Measurements from ENCODE around the gene NR5A1.

Gene NR5A1

GRCh38 chr9:124513376-124513994 lies 6.3 kb upstream of the NR5A1 start:
- DNase-seq = no peak

DNA sequence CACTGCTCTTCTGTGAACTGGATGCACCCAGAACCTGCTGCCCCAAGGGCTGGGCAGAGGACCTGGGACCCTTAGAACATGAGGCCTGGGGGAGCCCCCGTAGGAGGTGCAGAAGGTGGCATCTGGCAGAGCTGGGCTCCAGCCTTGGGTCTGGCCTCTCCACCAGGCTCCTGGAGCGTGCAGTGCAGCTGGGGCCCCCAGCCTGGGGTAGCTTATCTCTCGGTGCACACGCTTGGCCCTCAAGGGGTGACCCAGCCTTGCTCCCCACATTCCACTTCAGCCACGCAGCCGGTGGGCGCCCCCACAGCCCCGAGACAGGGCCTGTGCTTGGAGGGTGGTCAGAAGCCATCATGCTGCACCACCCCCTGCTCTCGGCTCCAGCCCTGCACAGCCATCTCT lies 5.6 kb upstream of the NR5A1 start:
- DNase-seq = no peak

DNA sequence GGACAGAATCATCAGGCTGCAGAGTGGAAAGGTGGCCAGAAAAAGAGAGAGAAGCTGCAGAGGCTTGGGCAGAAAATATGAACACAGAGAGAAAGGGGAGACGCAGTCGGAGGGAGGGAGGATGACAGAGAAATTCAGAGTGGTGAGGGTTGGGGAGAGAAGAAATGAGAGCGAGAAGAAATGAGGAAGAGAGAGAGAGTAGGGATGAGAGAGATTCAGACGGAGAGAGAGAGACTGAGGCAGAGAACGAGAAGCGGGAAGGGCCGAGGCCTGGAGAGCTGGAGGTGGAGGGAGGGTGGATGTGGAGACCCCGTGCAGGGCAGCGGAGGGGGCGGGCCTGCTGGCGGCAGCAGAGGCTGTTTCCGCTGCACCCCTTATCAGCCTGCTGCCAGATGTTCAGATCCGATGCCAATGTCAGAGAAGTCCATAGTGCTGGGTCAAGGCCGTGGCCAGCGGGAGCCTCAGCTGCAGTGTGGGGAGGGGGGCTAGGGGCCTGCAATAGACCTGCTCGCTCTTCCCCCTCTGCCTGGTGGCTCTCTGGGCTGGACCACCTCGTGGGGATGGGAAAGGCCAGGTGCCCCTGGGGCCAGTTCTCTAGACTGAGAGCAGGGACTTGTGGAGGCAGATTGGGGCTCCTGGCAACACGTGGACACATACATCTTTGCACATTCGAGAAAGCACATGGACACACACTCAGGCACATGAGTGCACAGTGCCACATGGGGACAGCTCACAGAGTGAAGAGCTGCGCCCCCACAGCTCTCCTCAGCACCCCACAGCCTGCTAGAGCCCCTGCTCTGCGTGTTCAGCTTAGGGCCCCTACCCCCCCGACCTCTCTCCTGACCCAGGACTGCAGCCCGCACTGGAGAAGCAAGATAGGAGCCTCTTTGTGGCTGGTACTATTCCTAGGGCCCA lies 4.9 kb upstream of the NR5A1 start:
- DNase-seq = no peak

DNA sequence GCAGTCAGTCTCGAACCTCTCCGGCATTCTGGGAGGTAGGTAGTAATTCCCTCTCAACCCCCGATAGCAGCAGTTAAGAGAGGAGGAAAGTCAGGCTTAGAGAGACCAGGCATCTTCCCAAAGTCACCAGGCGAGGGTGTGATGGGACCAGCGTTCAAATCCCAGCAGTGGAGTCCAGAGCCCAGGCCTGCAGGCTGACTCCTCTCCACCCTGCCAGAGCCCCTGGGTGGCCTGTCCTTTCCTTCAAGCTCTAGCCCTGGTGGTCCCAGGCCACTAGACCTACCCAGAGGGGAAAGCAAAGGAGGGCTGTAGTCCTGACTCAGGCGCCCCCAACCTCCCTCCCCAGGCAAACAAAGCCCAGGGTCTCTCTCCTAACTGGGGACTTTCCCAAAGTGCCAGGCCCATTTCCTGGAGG lies 4.2 kb upstream of the NR5A1 start:
- DNase-seq = no peak

- DNase-seq = no peak
These were observed 3.6 kb upstream of the NR5A1 start for GRCh38 chr9:124510650-124511425.

DNA sequence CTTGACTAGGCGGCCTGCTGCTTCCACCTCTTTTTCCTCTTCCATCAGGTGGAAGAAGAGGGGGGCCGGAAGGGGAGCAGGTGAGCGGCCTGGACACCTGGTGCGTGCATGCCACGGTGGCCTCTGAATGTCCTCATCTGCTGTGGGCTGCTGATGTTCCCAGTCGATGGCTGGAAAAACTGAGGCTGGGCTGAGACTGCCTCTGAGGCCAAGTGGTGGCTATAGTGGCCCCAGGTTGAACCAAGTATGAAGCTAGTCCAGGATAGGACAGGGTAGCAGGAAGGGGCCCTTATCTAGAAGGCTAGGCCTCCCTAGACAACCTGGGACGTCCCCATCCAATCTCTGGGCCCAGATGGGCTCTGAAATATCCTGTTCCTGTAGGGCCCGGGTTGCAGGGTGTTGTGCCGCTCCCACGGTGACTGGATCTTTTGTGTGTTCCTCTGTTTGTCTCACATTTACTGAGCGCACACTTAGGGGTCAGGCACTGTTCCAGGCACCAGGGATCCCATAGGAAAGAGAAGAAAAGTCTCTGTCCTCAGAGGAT lies 753 bp upstream of the NR5A1 start:
- DNase-seq = no peak

- DNase-seq = no peak
These were observed 766 bp downstream of the NR5A1 start for GRCh38 chr9:124506433-124506832.

DNA sequence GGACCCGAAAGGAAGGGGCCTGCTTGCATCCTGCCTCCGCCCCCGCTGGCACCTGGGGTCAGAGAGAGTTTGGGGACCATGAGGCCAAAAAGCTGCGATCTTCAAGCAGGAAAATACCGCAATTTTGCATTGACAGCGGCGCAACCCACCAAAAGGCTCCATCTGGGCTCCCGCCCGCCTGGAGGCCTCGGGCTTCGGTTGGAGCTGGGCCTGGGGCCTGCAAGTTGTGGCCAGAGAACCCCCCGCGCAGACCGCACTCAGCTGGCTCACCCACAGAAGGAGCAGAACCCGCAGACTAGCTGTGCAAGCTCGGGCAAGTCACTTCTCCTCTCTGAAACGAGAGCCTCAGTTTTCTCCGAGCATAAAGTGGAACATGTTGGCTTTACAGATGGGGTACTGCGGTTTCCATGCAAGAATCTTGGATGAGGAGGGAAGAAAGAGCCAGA lies 1.3 kb downstream of the NR5A1 start:
- DNase-seq = no peak

DNA sequence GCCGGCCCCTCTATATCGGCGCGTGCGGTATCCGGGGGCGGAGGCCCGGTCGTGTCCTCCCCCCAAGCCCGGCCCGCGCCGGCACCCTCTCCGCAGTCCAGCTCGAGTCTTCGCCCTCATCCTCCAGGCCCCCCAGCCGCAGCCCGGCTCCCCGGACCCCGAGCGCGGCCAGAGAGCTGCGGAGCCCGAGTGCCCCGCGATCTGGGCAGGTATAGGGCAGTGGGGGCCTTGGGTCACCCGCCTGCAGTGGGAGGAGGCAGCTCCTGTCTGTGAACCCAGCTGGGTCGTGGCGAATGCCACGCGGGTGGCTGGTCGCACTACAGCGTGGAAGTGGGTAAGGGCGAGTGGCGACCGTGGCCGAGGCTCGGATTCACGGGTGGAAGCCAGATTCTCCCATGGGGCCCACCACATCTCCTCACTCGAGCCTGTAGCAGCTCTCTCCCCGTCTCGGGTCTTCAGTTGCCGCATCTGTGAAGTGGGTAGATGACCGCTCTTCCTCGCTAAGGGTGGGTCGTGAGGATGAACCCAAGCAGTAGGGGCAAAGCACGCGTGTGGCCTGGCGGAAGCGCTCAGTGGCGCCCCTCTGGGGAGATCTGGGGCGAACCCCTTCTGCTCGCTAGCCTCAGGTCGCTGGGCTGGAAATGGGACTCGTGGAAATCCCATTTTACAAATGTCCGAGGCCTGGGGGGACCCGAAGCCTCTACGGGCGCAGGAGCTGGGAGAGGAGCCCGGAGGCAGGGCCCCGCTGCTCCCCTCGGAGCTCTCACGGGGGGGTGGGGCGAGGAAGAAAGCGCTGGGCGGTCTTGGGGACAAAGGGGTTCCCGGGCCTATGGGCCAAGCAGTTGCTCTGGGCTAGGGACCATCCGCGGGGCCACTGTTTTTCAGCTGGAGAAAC lies 1.9 kb downstream of the NR5A1 start:
- no peak for DNase-seq

DNA sequence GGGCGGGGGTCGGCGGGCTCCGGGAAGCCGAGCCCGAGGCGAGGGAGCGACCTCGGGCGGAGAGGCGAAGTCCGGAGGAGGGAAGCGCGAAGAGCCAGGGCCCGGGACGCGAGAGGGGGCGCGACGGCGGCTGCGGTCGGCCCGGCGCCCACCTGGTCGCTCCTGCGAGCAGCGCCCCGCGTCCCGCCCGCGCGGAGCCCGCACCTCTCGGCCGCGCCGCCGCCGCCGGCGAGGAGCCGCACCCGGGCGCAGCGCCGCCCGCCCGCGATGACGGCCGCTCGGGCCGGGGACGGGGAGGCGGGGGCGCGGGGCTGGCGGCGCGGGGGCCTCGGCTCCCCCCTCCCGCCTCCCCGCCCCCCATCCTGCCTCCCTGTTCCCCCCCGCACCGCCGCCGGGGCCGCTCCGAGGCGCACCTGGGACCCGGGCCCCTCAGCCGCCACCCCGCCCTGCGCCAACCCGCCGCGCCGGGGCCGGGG lies 2.6 kb downstream of the NR5A1 start:
- DNase-seq = no peak

- DNase-seq = no peak
These were observed 3.3 kb downstream of the NR5A1 start for GRCh38 chr9:124503713-124504529.

DNA sequence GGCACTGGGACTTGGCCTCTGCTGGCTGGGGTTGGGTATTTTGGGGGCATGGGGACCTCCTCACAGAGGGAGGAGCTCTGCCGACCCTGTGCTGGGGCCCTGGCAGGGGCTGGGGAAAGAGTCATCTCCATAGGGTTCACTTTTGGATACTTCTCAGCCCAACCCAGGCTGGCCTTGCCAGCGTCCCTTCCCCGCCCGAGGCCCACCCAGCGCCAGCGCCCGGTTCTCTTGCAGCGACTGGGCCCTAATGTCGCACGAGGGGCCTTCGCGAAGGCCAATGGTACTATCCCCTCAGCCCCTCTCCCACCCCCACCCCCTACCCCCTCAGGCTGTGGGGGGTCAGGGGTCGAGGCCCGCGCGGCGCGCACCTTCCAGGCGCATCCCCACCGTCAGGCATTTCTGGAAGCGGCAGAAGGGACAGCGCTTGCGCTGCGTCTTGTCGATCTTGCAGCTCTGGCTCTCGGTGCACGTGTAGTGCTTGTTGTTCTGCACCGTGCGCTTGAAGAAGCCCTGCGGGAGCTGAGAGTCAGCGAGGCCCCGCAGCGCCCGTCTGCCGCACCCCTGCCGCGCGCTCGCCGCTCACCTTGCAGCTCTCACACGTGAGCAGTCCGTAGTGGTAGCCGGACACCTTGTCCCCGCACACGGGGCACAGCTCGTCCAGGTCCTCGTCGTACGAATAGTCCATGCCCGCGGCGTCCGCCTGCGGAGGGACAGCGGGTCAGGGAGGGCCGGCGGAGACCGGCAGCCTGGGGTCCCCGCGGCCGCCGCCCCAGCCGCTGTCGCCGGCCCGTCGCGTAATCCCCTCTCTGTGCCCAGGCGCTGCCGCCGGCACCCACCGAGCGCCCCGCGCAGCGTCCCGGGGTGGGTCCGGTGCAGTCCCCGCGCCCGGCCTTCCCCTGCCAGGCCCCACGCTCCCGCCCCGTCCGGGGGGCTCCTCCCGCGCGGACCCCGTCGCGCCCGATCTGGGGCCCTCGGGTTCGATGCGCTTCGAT lies 4.2 kb downstream of the NR5A1 start:
- DNase-seq = no peak

DNA sequence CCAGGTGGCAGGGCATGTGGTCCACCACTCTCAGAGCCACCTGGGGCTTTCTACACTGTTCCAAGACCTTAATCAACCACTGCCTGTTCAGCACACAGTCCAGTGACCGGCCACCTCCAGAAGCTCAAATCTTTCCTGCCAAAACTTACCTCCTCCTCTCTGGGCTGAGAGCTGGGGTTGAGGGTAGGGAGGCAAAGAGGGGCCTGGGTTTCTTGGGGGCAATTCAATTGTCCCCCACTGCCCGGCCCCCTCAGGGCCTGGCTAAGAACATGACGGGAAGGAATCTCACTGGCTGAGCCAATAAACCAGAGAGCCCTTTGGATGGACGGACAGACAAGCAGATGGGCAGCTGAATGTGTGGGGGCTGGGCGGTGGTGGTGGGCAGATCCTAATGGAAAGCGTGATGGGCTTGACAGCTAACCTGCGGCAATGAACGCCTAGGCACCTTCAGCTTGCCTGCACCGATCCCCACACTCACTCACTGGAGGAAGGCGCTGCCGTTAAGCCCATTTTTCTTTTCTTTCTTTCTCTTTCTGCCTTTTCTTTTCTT lies 5.4 kb downstream of the NR5A1 start:
- DNase-seq = no peak

- DNase-seq = no peak
These were observed 6.2 kb downstream of the NR5A1 start for GRCh38 chr9:124500796-124501611.

DNA sequence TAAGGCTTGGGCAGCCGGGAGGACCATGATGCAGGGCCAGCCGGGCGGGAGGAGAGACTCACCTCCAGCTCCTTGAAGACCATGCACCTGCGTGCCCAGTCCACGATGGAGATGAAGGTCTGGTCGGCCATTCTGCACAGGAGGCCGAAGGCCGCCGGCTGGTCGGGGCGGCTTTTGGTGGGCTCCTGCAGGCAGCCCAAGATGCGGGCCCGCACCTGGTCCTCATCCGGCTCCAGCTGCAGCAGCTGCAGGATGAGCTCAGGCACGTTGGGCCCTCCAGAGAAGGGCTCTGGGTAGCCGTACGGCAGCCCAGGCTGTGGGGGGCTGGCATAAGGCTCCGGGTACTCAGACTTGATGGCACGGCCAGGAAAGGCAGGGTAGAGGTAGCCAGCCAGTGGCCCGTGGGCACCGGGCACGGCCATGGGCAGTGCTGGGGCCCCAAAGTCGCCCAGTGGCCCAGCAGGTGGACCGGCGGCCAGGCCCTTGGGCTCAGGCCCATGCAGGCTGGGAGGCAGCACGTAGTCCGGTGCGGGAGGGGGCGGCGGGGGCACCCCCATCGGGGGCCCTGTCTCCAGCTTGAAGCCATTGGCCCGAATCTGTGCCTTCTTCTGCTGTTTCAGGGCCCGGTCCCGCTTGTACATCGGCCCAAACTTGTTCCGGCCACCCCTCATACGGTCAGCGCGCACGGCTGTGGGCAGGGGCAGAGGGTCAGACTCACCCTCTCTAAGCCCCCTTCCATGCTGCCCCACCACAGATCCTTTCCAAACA lies 7.0 kb downstream of the NR5A1 start:
- DNase-seq = no peak

DNA sequence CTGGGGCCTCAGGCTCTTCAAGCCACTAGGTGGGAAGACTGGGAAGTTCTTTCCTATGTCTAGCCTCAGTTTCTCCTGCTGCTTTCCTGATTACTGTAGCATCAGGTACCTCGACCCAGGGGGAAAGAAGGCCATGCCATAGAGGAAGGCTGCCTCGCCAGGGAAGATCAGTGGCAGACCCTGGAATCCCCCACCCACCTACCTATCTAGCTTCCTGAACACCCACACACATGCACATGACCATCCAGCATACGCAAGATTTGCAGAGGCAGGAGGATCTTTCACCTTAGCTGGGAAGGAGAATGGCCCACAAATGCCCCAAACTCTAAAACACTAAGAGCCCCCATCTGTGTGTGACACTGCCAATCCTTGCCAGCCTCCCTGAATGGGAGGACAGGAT lies 8.0 kb downstream of the NR5A1 start:
- DNase-seq = no peak

DNA sequence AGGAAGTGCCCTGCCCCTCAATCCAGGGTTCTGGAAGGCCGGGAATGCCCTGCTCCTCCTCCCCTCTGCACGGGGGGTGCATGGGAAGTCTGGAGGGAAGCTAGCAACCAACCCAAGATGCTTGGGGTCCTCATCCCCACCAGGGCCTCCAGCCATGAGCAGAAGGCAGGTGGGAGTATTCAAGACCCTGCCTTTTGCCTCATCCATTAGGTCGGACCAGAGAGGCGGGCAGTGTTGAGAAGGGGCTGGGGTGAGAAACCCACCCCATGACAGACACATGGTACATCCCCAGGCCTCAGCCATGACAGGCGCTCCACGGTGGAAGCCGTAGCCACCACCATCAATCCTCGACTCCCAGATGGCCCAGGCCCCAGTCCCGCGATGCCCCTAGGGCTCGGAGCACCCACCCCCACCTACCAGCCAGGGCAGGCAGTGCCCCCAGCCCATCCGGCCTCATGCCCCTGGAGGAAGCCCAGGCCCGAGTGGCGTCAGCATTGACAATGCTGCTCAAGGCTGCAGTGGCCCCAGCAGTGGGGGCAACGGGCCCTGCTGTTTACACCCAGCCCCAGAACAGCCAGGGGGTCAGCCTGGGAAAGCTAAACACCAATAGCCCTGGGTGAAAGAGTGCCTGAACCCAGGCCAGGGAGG lies 8.6 kb downstream of the NR5A1 start:
- no peak for DNase-seq
